HG03571 (cell line): Measurements from ENCODE around the gene C5orf15.
A peak's percentile ranks its signal among the peaks of the same experiment; 100 is the strongest.

ENCODE experiments used
- ATAC-seq: cut with Tn5 transposase; IDR thresholded peaks from one replicate; pipeline ENCODE4 v1.9.1; 2021; ENCODE audit not compliant: unreplicated experiment

The C5orf15 gene

DNA sequence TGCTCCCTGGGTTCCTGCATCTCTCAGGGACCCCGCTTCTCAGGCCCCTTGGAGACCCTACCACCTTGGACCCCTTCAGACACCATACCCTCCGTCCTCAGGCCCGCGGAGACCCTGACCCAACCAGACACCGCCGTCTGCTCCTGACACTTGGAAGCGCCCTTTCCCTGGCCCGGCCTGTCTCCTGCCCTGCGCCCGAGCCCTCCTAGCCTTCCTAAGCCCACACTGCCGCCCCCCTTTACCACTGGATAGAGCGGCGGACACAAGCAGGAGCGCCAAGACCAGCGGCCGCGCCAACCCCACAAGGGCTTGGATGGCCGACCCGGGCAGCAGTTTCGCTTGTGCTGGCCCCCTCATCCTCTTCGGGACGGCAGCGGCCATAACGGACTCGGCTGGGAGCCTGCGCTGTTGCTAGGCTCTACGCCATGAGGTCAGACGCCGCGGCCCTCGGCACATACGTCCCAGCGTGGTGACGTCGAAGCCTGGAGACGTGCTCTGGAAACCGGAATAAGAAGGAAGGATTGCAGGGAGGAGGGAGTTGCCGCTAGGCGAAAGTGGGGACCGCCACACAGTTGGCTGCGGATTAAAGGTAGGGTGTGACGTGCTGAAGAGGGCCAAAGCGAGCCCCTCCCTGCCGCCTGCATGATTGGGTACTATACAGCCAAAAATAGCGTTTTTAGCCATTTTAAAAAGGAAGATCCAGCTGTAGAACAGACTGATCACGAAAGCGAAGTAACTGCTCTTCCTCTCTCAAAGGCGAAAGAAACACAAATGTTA is at the start of gene C5orf15:
Gene C5orf15 (minus strand): TSS at position 422 of the 777 bp plus-strand sequence. CDS start 41 bp downstream, at position 381.
- peak; percentile 88 for ATAC-seq

- ATAC-seq, result no peak
These were observed 39.9 kb upstream of the C5orf15 start for GRCh38 chr5:134008266-134008749.

- ATAC-seq, result no peak
These were observed 39.3 kb upstream of the C5orf15 start for GRCh38 chr5:134007581-134008265.

DNA sequence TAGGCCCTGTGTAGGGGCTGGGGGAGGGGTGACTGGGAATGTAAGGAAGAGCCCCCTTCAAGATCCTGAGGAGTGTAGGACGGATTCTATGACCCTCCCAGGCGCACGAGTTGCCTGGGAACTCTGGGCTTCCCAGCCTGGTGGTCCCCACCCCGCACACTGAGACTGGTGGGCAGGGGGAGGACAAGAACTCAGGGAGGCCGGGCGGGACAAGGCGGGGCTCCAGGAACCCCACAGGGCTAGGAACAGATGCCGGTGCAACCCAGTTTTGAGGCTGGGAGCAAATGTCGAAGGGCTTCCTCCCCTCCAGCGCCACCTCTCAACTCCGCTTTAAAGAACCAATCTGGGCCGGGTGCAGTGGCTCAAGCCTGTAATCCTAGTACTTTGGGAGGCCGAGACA is 37.7 kb upstream of the C5orf15 start:
- ATAC-seq, result no peak

- ATAC-seq, result no peak
These were observed 37.1 kb upstream of the C5orf15 start for GRCh38 chr5:134005417-134006061.

DNA sequence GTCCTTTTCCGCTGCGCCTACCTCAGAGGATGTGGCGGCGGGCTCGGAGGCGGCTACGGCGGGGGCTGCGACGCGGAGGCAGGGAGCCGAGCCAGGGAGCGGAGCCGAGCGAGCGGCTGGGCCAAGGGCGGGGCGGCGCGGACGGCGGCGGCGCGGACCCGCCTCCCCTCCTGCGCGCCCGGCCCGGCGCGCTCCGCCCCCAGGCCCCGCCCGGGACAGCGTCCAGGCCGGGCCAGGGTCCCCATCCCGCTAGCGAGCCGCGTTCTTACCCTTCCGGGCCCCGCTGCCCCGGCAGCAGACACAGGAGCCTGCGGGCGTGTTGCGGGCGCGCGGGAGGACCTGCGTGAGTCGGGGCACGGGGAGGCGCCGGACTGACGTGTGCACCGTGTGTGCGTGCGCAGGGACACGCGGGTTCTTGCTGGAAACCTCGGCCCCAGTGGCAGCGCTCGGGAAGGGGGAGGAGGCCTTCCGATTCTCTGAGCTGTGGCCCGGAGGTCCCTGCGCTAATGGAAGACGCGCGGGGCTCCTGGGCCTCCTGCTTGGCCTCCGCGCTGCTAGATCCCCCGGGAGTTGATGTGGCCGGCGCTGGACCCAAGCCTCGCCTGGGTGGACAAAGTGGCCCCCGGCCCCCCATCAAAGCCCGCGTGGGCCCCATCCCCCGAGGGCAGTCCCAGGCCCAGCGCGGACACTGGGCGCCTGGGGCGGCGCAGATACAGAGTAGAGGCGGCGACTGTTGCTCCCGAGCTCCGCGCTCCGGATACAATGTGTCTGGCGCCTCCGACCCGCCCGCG is 36.4 kb upstream of the C5orf15 start, which contains the start of gene VDAC1:
Gene VDAC1 (minus strand): TSS at position 350 of the 791 bp plus-strand sequence. CDS start 11,963 bp downstream, outside the sequence.
- ATAC-seq, result peak; percentile 70

GRCh38 chr5:134003817-134004625 is 35.6 kb upstream of the C5orf15 start:
- peak; percentile 36 for ATAC-seq

DNA sequence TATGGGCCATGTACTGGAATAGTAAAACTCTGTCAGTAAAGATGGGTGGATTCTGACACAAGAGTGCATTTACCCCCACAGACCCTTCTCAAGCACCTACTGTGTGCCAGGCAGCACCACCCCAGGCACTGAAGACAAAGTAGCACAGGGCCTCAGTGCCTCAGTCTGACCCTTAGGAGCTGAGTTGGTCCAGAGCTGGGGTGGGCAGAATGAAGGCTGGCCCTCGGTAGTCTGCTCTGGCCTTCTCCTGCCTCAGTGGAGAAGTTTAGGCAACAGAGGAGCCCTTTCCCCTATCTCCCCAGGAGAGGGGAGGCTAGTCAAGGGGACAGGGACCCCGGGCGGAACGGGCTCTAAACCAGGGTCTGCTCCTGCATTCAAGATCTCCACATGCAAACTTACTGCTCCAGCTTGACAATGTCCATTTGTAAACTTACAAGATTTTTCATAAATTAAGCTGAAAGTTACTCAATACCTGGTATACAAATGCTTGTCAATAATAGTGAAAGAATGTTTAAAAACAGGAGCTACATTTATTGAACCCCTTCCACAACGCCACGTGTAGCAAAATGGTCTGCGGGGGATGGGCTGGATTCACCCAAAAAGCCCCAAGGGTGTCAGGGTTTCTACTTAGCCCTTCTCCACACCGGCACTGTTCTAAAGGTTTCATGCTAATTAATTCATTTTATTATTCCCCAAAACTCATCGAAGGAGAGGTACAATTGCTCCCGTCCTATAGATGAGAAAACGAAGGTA is 34.8 kb upstream of the C5orf15 start:
- no peak for ATAC-seq

- no peak for ATAC-seq
These were observed 33.7 kb upstream of the C5orf15 start for GRCh38 chr5:134001938-134002731.

GRCh38 chr5:134000696-134001453 is 32.5 kb upstream of the C5orf15 start:
- ATAC-seq, result no peak

DNA sequence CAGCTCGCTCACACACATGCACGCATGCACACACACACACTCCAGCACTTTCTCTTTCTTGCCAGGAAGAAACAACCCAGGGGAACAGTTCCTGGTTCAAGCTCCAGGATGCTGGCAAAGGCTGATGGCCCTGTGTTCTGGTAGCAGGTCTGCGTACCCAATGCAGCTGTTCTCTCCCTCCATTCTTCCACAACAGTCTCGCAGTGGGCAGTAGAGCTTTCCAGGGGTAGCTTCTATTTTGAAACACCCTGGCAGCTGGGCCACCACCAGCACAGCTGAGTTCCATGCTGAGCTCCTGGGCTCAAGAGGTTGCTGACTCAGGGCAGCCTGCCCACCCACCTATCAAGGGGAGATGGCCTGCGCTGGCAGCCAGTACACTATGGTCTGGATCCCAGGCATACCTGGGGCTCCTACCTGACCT is 31.7 kb upstream of the C5orf15 start:
- no peak for ATAC-seq

GRCh38 chr5:133998807-133999206 is 30.4 kb upstream of the C5orf15 start:
- ATAC-seq, result no peak

DNA sequence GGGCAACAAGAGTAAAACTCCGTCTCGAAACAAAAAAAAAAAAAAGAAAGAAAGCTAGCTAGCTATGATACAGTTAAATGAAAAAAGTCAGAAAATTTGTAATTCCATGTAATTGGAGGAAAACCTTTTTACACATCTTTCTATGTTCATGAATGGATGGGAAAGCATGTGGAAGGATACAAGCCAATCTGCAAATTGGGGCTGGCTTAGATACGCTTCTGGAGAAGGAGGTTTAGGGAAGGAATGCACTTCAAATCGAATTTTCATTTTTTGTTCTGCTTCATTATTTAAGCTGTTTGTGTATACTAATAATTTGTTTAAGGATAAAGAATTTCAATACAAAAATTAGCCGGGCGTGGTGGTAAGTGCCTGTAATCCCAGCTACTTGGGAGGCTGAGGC is 29.6 kb upstream of the C5orf15 start:
- ATAC-seq, result no peak

- ATAC-seq, result no peak
These were observed 28.3 kb upstream of the C5orf15 start for GRCh38 chr5:133996683-133997252.

- ATAC-seq, result no peak
These were observed 27.6 kb upstream of the C5orf15 start for GRCh38 chr5:133995883-133996563.

DNA sequence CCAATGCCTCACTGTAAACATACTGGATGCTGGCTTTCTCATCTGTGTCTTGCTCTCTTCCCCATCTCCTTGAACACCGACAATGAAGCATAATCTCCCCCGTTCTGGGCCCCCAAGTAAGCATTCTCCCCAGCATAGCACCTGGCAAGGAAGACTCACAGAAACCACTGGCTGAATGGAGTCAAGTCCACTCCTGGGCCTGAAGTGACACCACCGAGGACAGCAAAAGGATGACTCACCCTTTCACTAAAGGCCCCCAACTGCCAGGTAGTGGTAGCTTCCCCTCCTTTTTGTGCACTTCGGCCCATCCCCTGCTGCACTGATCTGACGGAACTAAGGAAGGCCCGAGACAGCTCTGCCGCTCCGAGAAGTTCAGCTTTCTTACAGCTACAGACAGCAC is 26.9 kb upstream of the C5orf15 start:
- no peak for ATAC-seq

GRCh38 chr5:133994990-133995333 is 26.5 kb upstream of the C5orf15 start:
- ATAC-seq, result no peak
